ENCODE results near the gene NEK6. TPM values are rescaled to one million over a fixed set of nuclear protein-coding genes. Genes with fewer than 3 reads are reported as not detected.

NEK6 gene
- total RNA-seq, 6 experiments from 2014 or later: 61.6 to 128 (median 67.5) TPM

GRCh38 chr9:124258607-124259157, 933 bp downstream of the NEK6 start:
- ATAC-seq: peak; percentile 41 to 77 (median 74)
- intact Hi-C loops (cut with DNase I): no loop called here
- H3K4me3 ChIP-seq: peak overlapping the region; percentile 85 to 97 (median 93)
- H3K4me1 ChIP-seq: peaks cover 0 to 40% (median 22%) of the 10 kb centered on the region in 4 donors
- no peaks in the 10 kb centered on the region for H3K9me3 ChIP-seq
- WGBS (ENCODE audit: insufficient coverage, low coverage, low lambda C conversion rate, missing lambda C conversion rate): 3% methylated on average over 12 of the region's 17 CpGs
- H3K36me3 ChIP-seq: no peaks in the 10 kb centered on the region
- no peaks in the 10 kb centered on the region for H3K27me3 ChIP-seq
- peak overlapping the region; percentile 90 to 99 (median 91) for H3K27ac ChIP-seq
- TF ChIP-seq, protein P1, sequence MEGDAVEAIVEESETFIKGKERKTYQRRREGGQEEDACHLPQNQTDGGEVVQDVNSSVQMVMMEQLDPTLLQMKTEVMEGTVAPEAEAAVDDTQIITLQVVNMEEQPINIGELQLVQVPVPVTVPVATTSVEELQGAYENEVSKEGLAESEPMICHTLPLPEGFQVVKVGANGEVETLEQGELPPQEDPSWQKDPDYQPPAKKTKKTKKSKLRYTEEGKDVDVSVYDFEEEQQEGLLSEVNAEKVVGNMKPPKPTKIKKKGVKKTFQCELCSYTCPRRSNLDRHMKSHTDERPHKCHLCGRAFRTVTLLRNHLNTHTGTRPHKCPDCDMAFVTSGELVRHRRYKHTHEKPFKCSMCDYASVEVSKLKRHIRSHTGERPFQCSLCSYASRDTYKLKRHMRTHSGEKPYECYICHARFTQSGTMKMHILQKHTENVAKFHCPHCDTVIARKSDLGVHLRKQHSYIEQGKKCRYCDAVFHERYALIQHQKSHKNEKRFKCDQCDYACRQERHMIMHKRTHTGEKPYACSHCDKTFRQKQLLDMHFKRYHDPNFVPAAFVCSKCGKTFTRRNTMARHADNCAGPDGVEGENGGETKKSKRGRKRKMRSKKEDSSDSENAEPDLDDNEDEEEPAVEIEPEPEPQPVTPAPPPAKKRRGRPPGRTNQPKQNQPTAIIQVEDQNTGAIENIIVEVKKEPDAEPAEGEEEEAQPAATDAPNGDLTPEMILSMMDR (IDR thresholded peaks at IDR 0.05): no peak
- TF ChIP-seq POLR2A (IDR thresholded peaks at IDR 0.05): peak; percentile 28
- DNase-seq: peak; percentile 54 to 83 (median 81)

DNA sequence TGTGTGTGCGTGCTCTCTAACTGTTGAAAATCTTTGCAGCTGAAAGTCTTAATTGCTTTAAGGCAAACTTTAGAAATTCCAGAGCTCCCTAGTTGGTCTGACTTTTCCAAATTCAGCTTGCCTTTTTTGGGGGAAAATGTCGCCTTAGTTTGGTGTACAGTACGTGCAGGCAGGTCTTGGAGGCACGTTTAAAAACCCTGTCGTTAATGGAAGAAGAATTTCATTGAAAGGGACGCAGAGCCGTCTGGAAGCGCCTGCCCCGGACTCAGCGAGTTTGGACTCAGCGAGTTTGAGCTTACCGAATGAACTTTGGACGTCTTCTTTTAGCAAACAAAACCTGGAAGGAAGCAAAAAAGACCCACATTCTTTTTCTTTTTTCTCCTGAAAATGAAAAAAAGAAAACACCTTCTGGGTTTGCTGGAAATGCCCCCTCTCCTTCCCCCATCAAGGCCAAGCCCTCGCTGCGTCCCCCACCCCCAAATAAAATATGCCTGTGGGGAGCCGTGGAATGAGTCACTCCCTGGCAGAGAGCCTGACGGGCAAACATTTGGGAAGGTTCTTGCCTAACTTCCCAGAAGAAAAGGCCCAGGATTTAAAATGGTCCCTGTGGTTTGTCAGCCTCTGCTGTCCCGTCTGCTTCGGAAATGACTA, 1.5 kb downstream of the NEK6 start:
- intact Hi-C loops (cut with DNase I): no loop called here
- WGBS (ENCODE audit: insufficient coverage, low coverage, low lambda C conversion rate, missing lambda C conversion rate): 3% methylated on average over 19 of the region's 19 CpGs
- ATAC-seq: peak; percentile 44 to 61 (median 50)
- Histone ChIP-seq H3K4me1 (peaks cover 0 to 46% (median 24%) of the 10 kb centered on the region in 4 donors), H3K27ac (peak overlapping the region; percentile 90 to 99 (median 91)), H3K9me3 (no peaks in the 10 kb centered on the region), H3K4me3 (peak overlapping the region; percentile 85 to 97 (median 93)), H3K27me3 (no peaks in the 10 kb centered on the region), H3K36me3 (no peaks in the 10 kb centered on the region)
- peak; percentile 67 for TF ChIP-seq POLR2A (IDR thresholded peaks at IDR 0.05)
- TF ChIP-seq, protein P1 (IDR thresholded peaks at IDR 0.05): no peak
- DNase-seq: peak; percentile 78 to 87 (median 86)

DNA sequence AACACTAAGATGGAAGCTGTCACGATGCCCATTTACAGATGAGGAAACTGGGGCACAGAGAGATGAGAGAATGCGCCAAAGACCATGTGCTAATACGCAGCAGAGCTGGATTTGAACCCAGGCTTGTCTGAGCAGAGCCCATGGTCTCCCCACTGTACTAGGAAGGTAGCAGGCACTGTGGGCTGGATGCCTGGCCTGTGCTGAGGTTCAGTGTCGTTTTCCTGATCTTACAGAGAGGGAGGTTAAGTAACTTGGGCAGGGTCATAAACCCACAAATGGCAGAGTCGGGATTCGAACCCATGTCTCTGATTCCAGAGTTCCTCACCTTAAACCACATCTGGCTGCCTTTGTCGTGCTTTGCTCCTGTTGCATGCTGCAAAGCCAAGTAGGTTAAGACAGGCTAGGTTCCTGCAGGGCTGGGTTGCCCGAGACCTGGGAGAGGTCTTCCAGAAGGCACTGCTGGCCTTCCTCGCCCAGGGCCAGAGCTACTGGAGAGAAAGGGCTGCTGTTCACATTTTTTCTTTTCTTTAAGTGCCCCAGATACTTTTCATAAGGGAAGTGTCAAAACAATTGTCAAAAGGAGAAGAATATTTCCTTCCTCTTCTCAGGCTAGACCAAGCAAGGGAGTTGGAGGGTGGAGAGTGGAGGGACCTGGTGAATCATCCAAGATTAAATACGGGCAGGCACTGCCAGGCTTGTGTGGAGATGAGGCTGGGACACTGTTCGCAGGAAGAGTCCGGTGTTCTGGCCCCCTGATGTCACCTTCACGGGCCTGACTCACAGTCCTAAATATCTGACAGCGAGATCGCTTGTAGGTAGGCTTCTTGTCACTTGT, 3.2 kb downstream of the NEK6 start:
- Histone ChIP-seq H3K9me3 (no peaks in the 10 kb centered on the region), H3K27ac (peak overlapping the region; percentile 90 to 99 (median 91)), H3K4me1 (peaks cover 0 to 62% (median 30%) of the 10 kb centered on the region in 4 donors), H3K4me3 (peak overlapping the region in 1 of 3 donors; percentile 4), H3K36me3 (no peaks in the 10 kb centered on the region), H3K27me3 (no peaks in the 10 kb centered on the region)
- ATAC-seq: peak; percentile 22 to 64 (median 40)
- peak; percentile 53 for TF ChIP-seq POLR2A (IDR thresholded peaks at IDR 0.05)
- TF ChIP-seq, protein P1 (IDR thresholded peaks at IDR 0.05): no peak
- intact Hi-C loops (cut with DNase I): no loop called here
- 28% methylated on average over 14 of the region's 15 CpGs for WGBS (ENCODE audit: insufficient coverage, low coverage, low lambda C conversion rate, missing lambda C conversion rate)
- DNase-seq: peak in 2 of 3 donors; percentile 55 to 78

DNA sequence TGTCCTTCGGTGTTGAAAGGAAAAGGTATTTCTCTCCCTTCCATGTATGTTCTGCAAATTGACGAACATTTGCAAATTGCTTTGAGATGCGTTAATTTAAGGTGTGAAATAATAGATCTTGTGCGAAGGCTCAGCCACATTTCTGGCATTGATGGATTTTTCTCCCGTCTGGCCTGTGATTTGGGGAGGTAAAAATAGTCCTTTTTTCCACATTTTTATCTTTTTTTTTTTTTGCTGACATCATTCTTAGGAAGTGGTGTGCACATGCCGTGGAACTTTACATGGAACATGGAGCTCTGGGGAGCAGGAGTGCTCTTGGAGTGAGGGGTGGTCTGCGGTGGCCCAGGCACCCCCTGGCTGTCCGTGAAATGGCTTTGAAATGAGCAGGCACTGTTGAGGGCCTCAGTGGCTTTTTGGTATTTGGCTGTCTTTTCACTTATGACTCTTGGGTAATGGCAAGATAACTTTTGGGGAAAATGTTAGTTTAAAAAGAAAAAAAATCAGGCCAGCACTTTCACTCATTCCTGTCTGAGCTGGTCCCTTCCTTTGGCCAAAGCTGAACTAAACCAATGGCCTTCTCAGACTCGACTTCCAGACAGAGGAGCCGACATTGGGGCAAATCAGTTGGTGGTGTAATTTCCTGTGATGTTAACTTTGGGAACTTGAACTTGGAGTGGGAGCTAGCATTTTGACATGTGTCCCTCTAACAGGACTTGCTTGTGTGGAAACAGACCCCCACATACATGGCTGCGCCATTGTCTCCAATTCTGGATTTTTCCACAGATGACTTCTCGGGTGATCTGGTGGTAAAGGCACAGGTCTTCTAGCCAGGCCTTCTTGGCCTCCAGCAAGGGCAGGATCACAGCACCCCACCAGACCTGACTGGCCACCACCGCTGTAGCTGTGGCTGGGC, 4.2 kb downstream of the NEK6 start:
- no peak for DNase-seq
- Histone ChIP-seq H3K9me3 (no peaks in the 10 kb centered on the region), H3K4me1 (peaks cover 0 to 71% (median 34%) of the 10 kb centered on the region in 4 donors), H3K27ac (peak overlapping the region; percentile 90 to 99 (median 91)), H3K27me3 (no peaks in the 10 kb centered on the region), H3K4me3 (peak overlapping the region in 1 of 3 donors; percentile 4), H3K36me3 (no peaks in the 10 kb centered on the region)
- WGBS (ENCODE audit: insufficient coverage, low coverage, low lambda C conversion rate, missing lambda C conversion rate): 58% methylated on average over 13 of the region's 13 CpGs
- ATAC-seq: no peak
- intact Hi-C loops (cut with DNase I): no loop called here
- TF ChIP-seq, protein P1 (IDR thresholded peaks at IDR 0.05): no peak
- no peak for TF ChIP-seq POLR2A (IDR thresholded peaks at IDR 0.05)
